Suprapubic skin (tissue), 4 donors: ENCODE measurements around the gene MRC2.

Source experiments
- POLR2A ChIP-seq, 2 donors: fragments of 450-650 bp; IDR thresholded peaks; one replicate each; pipeline ENCODE4 v1.6.1; 2017; ENCODE audit warnings: antibody characterized with exemption in 2 of 2, mild to moderate bottlenecking in 2 of 2, moderate library complexity in 2 of 2
- POLR2AphosphoS5 ChIP-seq, 3 donors: sonication (generic); formaldehyde crosslinking; IDR thresholded peaks; one replicate each; pipeline ENCODE4 v1.6.1; 2017; ENCODE audit warnings: antibody characterized with exemption in 3 of 3
- TF ChIP-seq, protein P1 (sequence below), 2 donors: fragments of 200-600 bp in 1 of 2; fragments of 450-650 bp in 1 of 2; sonication (generic) in 1 of 2; IDR thresholded peaks; one replicate each; pipeline ENCODE4 v1.5.1; 2016 to 2019; ENCODE audit warnings: antibody characterized with exemption in 2 of 2, mild to moderate bottlenecking in 1 of 2, moderate library complexity in 1 of 2

DNA sequence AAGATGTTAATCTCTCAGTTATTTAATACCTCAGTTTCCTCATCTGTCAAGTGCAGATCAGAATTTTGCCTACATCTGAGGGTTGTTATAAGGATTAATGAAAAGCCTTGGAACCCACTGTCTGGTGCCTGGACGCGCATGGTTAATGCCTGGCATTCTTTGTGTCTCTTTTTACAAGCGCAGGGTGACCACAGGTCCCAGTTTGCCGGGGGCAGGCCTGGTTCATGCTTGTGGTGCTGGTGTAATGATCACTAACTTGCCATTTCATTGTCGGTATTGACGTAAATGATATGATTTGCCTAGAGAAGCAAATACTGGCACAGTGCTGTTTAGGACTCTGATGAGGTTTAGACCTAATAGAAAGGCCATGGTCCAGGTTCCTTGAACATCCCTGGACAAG is 23.1 kb downstream of the MRC2 start:
- TF ChIP-seq, protein P1, sequence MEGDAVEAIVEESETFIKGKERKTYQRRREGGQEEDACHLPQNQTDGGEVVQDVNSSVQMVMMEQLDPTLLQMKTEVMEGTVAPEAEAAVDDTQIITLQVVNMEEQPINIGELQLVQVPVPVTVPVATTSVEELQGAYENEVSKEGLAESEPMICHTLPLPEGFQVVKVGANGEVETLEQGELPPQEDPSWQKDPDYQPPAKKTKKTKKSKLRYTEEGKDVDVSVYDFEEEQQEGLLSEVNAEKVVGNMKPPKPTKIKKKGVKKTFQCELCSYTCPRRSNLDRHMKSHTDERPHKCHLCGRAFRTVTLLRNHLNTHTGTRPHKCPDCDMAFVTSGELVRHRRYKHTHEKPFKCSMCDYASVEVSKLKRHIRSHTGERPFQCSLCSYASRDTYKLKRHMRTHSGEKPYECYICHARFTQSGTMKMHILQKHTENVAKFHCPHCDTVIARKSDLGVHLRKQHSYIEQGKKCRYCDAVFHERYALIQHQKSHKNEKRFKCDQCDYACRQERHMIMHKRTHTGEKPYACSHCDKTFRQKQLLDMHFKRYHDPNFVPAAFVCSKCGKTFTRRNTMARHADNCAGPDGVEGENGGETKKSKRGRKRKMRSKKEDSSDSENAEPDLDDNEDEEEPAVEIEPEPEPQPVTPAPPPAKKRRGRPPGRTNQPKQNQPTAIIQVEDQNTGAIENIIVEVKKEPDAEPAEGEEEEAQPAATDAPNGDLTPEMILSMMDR (IDR thresholded peaks at IDR 0.05) = no peak
- no peak for TF ChIP-seq POLR2A (IDR thresholded peaks at IDR 0.05)
- TF ChIP-seq POLR2AphosphoS5 (IDR thresholded peaks at IDR 0.05) = no peak
